Vagina (tissue), 2 donors: ENCODE measurements around the gene DCTN5. TPM values are rescaled to one million over a fixed set of nuclear protein-coding genes. Genes with fewer than 3 reads are reported as not detected.

Source experiments
- DNase-seq, 2 donors: peaks; one replicate each; pipeline ENCODE4 v3.0.0-alpha.2; 2017; ENCODE audit errors: extremely low spot score in 2 of 2
- H3K27ac ChIP-seq: fragments of 200-600 bp; sonication (generic); one replicate; pipeline ENCODE4 v1.5.1; 2019
- H3K27me3 ChIP-seq: fragments of 200-600 bp; sonication (generic); one replicate; pipeline ENCODE4 v1.5.1; 2019
- H3K36me3 ChIP-seq, 2 donors: fragments of 200-600 bp; sonication (generic); one replicate each; pipeline ENCODE4 v1.5.1; 2017 to 2019
- H3K4me1 ChIP-seq: fragments of 200-600 bp; sonication (generic); one replicate; pipeline ENCODE4 v1.5.1; 2019
- H3K4me3 ChIP-seq, 2 donors: fragments of 200-600 bp; sonication (generic); 1 replicate in 1 of 2; 2 replicates in 1 of 2; pipeline ENCODE4 v1.5.1; 2016 to 2019
- H3K9me3 ChIP-seq: fragments of 200-600 bp; sonication (generic); one replicate; pipeline ENCODE4 v1.5.1; 2019
- POLR2A ChIP-seq, 2 donors: fragments of 450-650 bp; IDR thresholded peaks; one replicate each; pipeline ENCODE4 v1.6.1; 2017; ENCODE audit warnings: antibody characterized with exemption in 2 of 2, mild to moderate bottlenecking in 2 of 2, moderate library complexity in 2 of 2
- POLR2AphosphoS5 ChIP-seq, 2 donors: sonication (generic); formaldehyde crosslinking; IDR thresholded peaks; one replicate each; pipeline ENCODE4 v1.9.0; 2017; ENCODE audit warnings: antibody characterized with exemption in 2 of 2, mild to moderate bottlenecking in 2 of 2, low read depth in 1 of 2; ENCODE audit not compliant: insufficient read depth in 1 of 2
- intact Hi-C: fragments of 100-400 bp; cut with DNase I; formaldehyde crosslinking; loops from one replicate; pipeline ENCODE4 v1.15.1; 2023
- total RNA-seq: library from RNA; depleted of rRNA; stranded (reverse); fragments of >200 nt; gene quantifications from one replicate; pipeline ENCODE4 v1.2.3, GENCODE V29; 2016
- TF ChIP-seq, protein P1 (sequence below), 3 experiments: fragments of 450-650 bp in 2 of 3; fragments of 200-600 bp in 1 of 3; sonication (generic) in 1 of 3; IDR thresholded peaks; one replicate each; pipeline ENCODE4 v1.5.1; 2017 to 2019; ENCODE audit warnings: antibody characterized with exemption in 3 of 3, mild to moderate bottlenecking in 2 of 3, moderate library complexity in 2 of 3

DCTN5 gene
- total RNA-seq, 1 donor from 2014 or later, result 23.6 TPM

DNA sequence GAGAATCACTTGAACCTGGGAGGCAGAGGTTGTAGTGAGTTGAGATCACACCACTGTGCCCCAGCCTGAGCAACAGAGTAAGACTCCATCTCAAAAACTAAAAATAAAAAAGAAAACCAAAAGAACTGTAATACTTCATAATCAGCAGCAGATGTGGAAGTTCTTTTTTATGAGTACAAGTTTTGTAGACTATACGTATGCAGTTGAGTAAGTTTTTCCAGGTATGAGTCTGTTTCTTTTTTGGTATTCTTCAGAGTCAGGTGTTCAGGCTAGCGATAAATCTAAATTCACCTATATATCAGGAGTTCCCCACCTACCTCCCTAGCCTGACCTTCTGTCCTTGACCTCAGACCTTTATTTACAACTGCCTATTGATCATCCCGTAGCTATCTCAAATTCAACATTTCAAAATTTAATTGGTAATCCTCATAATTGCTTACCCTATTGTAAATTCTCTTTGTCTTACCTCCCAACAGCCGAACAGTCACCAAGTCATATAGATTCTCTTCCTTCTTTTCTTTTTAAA lies 10.7 kb downstream of the DCTN5 start:
- no peak for TF ChIP-seq POLR2A (IDR thresholded peaks at IDR 0.05)
- intact Hi-C loops, result no loop called here
- H3K27ac ChIP-seq, result no peak overlapping the region
- H3K4me1 ChIP-seq, result no peaks in the 10 kb centered on the region
- no peak overlapping the region for H3K4me3 ChIP-seq
- no peak for DNase-seq
- H3K36me3 ChIP-seq, result peaks cover 0 to 19% of the 10 kb centered on the region in 2 donors
- no peaks in the 10 kb centered on the region for H3K9me3 ChIP-seq
- no peaks in the 10 kb centered on the region for H3K27me3 ChIP-seq

DNA sequence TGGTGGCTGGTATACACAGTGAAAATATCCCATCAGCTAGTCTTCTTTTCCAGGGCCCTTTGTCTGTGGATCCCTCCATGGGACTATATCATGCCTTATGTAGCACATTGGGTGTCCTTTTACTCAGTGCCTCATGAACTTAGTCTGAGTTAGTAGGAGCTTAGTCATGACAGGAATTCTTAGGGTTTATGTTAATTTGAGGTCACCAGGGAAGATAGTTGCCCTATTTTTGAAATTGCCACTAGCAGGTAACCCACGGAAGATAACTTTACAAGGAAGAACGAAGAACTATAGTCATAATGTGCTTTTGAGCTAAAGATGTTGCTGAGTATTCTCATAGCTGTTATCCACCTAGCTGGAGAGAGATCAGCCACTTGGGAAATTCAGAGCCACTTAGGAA lies 22.7 kb downstream of the DCTN5 start:
- TF ChIP-seq POLR2A (IDR thresholded peaks at IDR 0.05) (no peak), POLR2AphosphoS5 (IDR thresholded peaks at IDR 0.05; ENCODE audit: insufficient read depth in 1 of 2, low read depth in 1 of 2) (no peak)
- TF ChIP-seq, protein P1, sequence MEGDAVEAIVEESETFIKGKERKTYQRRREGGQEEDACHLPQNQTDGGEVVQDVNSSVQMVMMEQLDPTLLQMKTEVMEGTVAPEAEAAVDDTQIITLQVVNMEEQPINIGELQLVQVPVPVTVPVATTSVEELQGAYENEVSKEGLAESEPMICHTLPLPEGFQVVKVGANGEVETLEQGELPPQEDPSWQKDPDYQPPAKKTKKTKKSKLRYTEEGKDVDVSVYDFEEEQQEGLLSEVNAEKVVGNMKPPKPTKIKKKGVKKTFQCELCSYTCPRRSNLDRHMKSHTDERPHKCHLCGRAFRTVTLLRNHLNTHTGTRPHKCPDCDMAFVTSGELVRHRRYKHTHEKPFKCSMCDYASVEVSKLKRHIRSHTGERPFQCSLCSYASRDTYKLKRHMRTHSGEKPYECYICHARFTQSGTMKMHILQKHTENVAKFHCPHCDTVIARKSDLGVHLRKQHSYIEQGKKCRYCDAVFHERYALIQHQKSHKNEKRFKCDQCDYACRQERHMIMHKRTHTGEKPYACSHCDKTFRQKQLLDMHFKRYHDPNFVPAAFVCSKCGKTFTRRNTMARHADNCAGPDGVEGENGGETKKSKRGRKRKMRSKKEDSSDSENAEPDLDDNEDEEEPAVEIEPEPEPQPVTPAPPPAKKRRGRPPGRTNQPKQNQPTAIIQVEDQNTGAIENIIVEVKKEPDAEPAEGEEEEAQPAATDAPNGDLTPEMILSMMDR (IDR thresholded peaks at IDR 0.05), result no peak
- DNase-seq, result no peak
- intact Hi-C loops, result no loop called here
- Histone ChIP-seq H3K4me1 (no peaks in the 10 kb centered on the region), H3K9me3 (no peaks in the 10 kb centered on the region), H3K36me3 (peaks cover 0 to 96% of the 10 kb centered on the region in 2 donors), H3K4me3 (no peak overlapping the region), H3K27me3 (no peaks in the 10 kb centered on the region), H3K27ac (no peak overlapping the region)

DNA sequence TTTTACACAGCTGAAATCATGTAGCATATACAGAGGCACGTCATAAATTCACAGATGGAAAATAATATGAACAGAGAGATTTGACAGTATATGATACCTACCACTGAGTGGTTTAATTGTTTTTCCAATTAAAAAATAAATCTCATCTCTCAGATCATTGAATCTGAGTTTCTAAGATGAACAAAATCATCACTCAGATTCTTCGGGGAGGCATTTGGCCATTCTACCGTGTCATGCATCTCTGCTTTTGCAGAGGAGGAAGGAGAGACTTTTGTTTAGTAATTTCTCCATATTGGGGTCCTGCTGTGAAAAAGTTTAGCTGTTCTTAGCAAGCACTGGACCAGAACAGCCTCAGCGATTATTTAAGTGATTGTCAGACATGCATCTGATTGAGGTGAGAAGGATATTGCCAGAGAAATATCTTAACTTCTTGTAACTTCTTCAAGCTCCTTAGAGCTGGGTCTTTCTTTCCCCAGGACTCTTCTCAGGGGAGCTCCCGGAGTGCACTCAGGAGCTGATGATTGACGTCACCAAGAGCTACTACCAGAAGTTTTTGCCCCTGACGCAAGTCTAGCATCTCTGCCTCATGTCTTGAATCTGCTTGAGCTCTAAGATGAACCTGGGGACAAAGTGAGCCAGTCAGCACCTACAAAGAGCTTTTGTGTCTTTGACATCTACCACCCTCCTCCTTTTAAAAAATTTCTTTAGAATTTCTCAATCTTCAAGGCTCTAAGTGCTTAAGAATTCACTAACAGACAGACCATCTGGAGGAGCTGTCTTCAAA lies 25.5 kb downstream of the DCTN5 start:
- peaks cover 0 to 81% of the 10 kb centered on the region in 2 donors for H3K36me3 ChIP-seq

DNA sequence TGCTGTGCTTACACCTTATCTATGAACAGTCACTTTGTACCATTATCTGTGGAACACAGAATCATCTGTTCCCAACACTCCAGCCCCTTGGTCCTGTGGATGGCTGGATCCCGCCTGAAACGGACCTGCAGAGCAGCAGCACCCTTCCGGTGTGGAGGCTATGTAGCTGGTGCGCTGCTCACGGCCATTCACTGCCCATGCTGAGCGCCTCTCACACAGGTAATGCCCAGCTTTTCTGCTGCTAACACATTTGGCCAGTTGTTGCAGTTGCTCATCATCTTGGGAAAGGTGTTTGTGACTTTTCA lies 26.0 kb downstream of the DCTN5 start:
- H3K27ac ChIP-seq, result no peak overlapping the region
- TF ChIP-seq, protein P1 (IDR thresholded peaks at IDR 0.05), result no peak
- TF ChIP-seq POLR2A (IDR thresholded peaks at IDR 0.05), result no peak
- no peak for TF ChIP-seq POLR2AphosphoS5 (IDR thresholded peaks at IDR 0.05; ENCODE audit: insufficient read depth in 1 of 2, low read depth in 1 of 2)
- intact Hi-C loops, result no loop called here

More for the DNA sequence above, 25.5 kb downstream of the DCTN5 start:
- no peaks in the 10 kb centered on the region for H3K9me3 ChIP-seq
- no peak overlapping the region for H3K4me3 ChIP-seq
- H3K27ac ChIP-seq, result no peak overlapping the region
- H3K4me1 ChIP-seq, result no peaks in the 10 kb centered on the region
- DNase-seq, result no peak
- intact Hi-C loops, result no loop called here
- no peaks in the 10 kb centered on the region for H3K27me3 ChIP-seq
- no peak for TF ChIP-seq POLR2A (IDR thresholded peaks at IDR 0.05)
- TF ChIP-seq, protein P1 (IDR thresholded peaks at IDR 0.05), result no peak
- no peak for TF ChIP-seq POLR2AphosphoS5 (IDR thresholded peaks at IDR 0.05; ENCODE audit: insufficient read depth in 1 of 2, low read depth in 1 of 2)

DNA sequence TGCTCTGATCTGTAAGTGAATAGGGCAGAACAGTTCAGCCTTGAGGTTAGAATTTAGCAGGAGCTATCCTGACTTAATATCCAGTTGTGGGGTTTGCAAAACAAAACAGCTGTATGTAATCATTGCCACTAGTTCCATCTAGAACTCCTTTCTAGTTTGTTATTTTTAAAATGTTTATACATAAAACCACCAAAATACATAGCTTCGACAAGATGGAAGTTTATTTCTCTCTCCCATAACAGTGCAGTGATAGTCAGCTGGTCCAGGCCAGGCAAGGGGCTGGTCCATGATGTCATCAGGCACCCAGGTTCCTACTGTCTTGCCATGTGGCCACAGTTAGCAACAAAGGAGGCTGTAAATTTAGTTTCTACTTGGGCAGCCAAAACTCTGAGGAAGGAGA lies 27.0 kb downstream of the DCTN5 start:
- Histone ChIP-seq H3K4me3 (no peak overlapping the region), H3K27me3 (no peaks in the 10 kb centered on the region), H3K36me3 (peaks cover 0 to 77% of the 10 kb centered on the region in 2 donors), H3K4me1 (no peaks in the 10 kb centered on the region), H3K27ac (no peak overlapping the region), H3K9me3 (no peaks in the 10 kb centered on the region)
- DNase-seq, result no peak
- no peak for TF ChIP-seq POLR2AphosphoS5 (IDR thresholded peaks at IDR 0.05; ENCODE audit: insufficient read depth in 1 of 2, low read depth in 1 of 2)
- TF ChIP-seq, protein P1 (IDR thresholded peaks at IDR 0.05), result no peak
- TF ChIP-seq POLR2A (IDR thresholded peaks at IDR 0.05), result no peak
- intact Hi-C loops, result no loop called here

More for the DNA sequence above, 26.0 kb downstream of the DCTN5 start:
- Histone ChIP-seq H3K4me3 (no peak overlapping the region), H3K9me3 (no peaks in the 10 kb centered on the region), H3K4me1 (no peaks in the 10 kb centered on the region), H3K36me3 (peaks cover 0 to 81% of the 10 kb centered on the region in 2 donors), H3K27me3 (no peaks in the 10 kb centered on the region)
- no peak for DNase-seq
